ENCODE data around the gene PLXNA2.
A peak's percentile ranks its signal among the peaks of the same experiment; 100 is the strongest.

PLXNA2 gene

GRCh38 chr1:208240662-208241355 is 3.4 kb downstream of the PLXNA2 start:
- DNase-seq: no peak

GRCh38 chr1:208239473-208240381 is 4.5 kb downstream of the PLXNA2 start:
- no peak for DNase-seq

- DNase-seq: no peak
These were observed 5.3 kb downstream of the PLXNA2 start for GRCh38 chr1:208238710-208239472.

- DNase-seq: no peak
These were observed 6.9 kb downstream of the PLXNA2 start for GRCh38 chr1:208237241-208237640.

GRCh38 chr1:208235982-208236761 is 8.0 kb downstream of the PLXNA2 start:
- DNase-seq: no peak

GRCh38 chr1:208235356-208235981 is 8.7 kb downstream of the PLXNA2 start:
- DNase-seq: no peak

- no peak for DNase-seq
These were observed 9.5 kb downstream of the PLXNA2 start for GRCh38 chr1:208234721-208235120.

GRCh38 chr1:208233978-208234377 is 10.2 kb downstream of the PLXNA2 start:
- DNase-seq: no peak

- DNase-seq: peak; percentile 95
These were observed 10.6 kb downstream of the PLXNA2 start for GRCh38 chr1:208233546-208233945.

GRCh38 chr1:208232662-208233038 is 11.5 kb downstream of the PLXNA2 start:
- DNase-seq: no peak

- no peak for DNase-seq
These were observed 12.1 kb downstream of the PLXNA2 start for GRCh38 chr1:208231881-208232661.

GRCh38 chr1:208230668-208231529 is 13.3 kb downstream of the PLXNA2 start:
- DNase-seq: no peak

GRCh38 chr1:208228550-208228949 is 15.6 kb downstream of the PLXNA2 start:
- no peak for DNase-seq

GRCh38 chr1:208228026-208228425 is 16.2 kb downstream of the PLXNA2 start:
- no peak for DNase-seq

- no peak for DNase-seq
These were observed 16.8 kb downstream of the PLXNA2 start for GRCh38 chr1:208227366-208227765.

- DNase-seq: no peak
These were observed 17.9 kb downstream of the PLXNA2 start for GRCh38 chr1:208225954-208226937.

- no peak for DNase-seq
These were observed 19.9 kb downstream of the PLXNA2 start for GRCh38 chr1:208224192-208224713.

- no peak for DNase-seq
These were observed 21.0 kb downstream of the PLXNA2 start for GRCh38 chr1:208223136-208223535.

Data from NCI-H1417 treated with DMSO at 0.1 percent for 48 hours (cell line).